Hair follicular keratinocyte (primary cell): Measurements from ENCODE around the gene YJU2. TPM values are rescaled to one million over a fixed set of nuclear protein-coding genes. Genes with fewer than 3 reads are reported as not detected.

Experiments
- total RNA-seq: library from RNA; depleted of rRNA; stranded (reverse); fragments of >200 nt; gene quantifications from 2 replicates; pipeline ENCODE4 v1.2.3, GENCODE V29; 2015

YJU2 gene
- total RNA-seq = 24.7 and 34.5 TPM in 2 replicates

GRCh38 chr19:4246767-4247593 lies at the start of gene YJU2:
Gene YJU2 (plus strand): TSS chr19:4247080. CDS start chr19:4247147, 67 bp downstream.

GRCh38 chr19:4229179-4229931 lies 17.5 kb upstream of the YJU2 start, which contains the start of gene EBI3:
Gene EBI3 (plus strand): TSS chr19:4229523. CDS start chr19:4229551, 28 bp downstream.

GRCh38 chr19:4278419-4279266 lies 31.8 kb downstream of the YJU2 start, which contains the start of gene SHD:
Gene SHD (plus strand): TSS chr19:4279266. CDS start chr19:4280064, 798 bp downstream.

GRCh38 chr19:4302243-4302640 lies 55.4 kb downstream of the YJU2 start, which contains the start of gene TMIGD2:
Gene TMIGD2 (minus strand): TSS chr19:4302389. CDS start chr19:4302385, 4 bp downstream.

GRCh38 chr19:4304538-4305256 lies 57.8 kb downstream of the YJU2 start, which contains the start of gene FSD1:
Gene FSD1 (plus strand): TSS chr19:4304598. CDS start chr19:4304747, 149 bp downstream.

Other genes with a start within 250 kb of the YJU2 start
- gene PIAS4, start 239.3 kb upstream of the YJU2 start, total RNA-seq = 18.7 and 19.7 TPM in 2 replicates
- gene ZBTB7A, start 180.2 kb upstream of the YJU2 start, total RNA-seq = 44.2 and 59.7 TPM in 2 replicates
- 125 and 150 TPM in 2 replicates for gene MAP2K2, start 123.0 kb upstream of the YJU2 start, total RNA-seq
- gene CREB3L3, start 93.4 kb upstream of the YJU2 start, total RNA-seq = not detected in 2 replicates
- gene SIRT6, start 64.5 kb upstream of the YJU2 start, total RNA-seq = 26.9 and 35.0 TPM in 2 replicates
- 0.16 and 0.57 TPM in 2 replicates for gene ANKRD24, start 64.4 kb upstream of the YJU2 start, total RNA-seq
- 0.23 TPM in 1 of 2 replicates, not detected in the other for gene EBI3, start 17.6 kb upstream of the YJU2 start, total RNA-seq
- gene SHD, start 32.2 kb downstream of the YJU2 start, total RNA-seq = not detected in 2 replicates
- not detected in 2 replicates for gene TMIGD2, start 55.3 kb downstream of the YJU2 start, total RNA-seq
- 0.80 and 1.1 TPM in 2 replicates for gene FSD1, start 57.5 kb downstream of the YJU2 start, total RNA-seq
- gene STAP2, start 91.7 kb downstream of the YJU2 start, total RNA-seq = 52.9 and 103 TPM in 2 replicates
- gene MPND, start 96.5 kb downstream of the YJU2 start, total RNA-seq = 2.3 and 3.5 TPM in 2 replicates
- gene SH3GL1, start 153.5 kb downstream of the YJU2 start, total RNA-seq = 80.9 and 85.8 TPM in 2 replicates
- 6.4 and 19.3 TPM in 2 replicates for gene CHAF1A, start 155.6 kb downstream of the YJU2 start, total RNA-seq
- 53.6 and 74.0 TPM in 2 replicates for gene UBXN6, start 210.7 kb downstream of the YJU2 start, total RNA-seq
- gene HDGFL2, start 225.2 kb downstream of the YJU2 start, total RNA-seq = 46.5 and 65.3 TPM in 2 replicates